Epithelial cell of esophagus (primary cell): ENCODE measurements around the gene HIF1A.
"Not testable (repeated sequence)": the region's sequence is repeated elsewhere in the genome, so short reads cannot be mapped to it uniquely, and the experiment has no call there.

Source experiments
- DNase-seq: peaks from one replicate; pipeline ENCODE4 v3.0.0; 2010; ENCODE audit warnings: low read depth
- H3K4me3 ChIP-seq: 2 replicates; pipeline ENCODE4 v1.5.1; 2011; ENCODE audit warnings: mild to moderate bottlenecking, low read length, control low read depth
- TF ChIP-seq, protein P1 (sequence below): IDR thresholded peaks from 2 replicates; pipeline ENCODE4 v1.5.1; 2011; ENCODE audit warnings: low read depth, mild to moderate bottlenecking, low read length, control low read depth, inconsistent platforms; ENCODE audit not compliant: insufficient read depth; ENCODE audit errors: missing control alignments

The HIF1A gene

DNA sequence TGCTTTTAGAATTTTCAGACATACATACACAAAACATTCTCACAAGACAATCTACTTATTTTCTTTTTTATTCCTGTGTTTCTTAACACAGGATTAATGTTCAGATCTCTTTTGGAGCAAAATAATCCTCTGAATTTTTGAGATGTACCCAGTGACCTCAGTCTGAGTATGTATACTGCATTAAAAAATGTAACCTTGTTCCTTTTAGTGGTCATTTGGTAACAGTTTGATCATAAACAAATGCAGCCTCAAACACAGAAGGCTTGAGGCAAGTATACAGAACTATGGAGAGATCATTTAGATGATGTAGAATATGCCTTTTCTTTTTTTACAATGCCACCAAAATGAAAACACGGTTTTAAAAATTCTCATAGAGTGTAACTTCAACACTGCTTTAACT lies 9.7 kb downstream of the HIF1A start:
- TF ChIP-seq, protein P1, sequence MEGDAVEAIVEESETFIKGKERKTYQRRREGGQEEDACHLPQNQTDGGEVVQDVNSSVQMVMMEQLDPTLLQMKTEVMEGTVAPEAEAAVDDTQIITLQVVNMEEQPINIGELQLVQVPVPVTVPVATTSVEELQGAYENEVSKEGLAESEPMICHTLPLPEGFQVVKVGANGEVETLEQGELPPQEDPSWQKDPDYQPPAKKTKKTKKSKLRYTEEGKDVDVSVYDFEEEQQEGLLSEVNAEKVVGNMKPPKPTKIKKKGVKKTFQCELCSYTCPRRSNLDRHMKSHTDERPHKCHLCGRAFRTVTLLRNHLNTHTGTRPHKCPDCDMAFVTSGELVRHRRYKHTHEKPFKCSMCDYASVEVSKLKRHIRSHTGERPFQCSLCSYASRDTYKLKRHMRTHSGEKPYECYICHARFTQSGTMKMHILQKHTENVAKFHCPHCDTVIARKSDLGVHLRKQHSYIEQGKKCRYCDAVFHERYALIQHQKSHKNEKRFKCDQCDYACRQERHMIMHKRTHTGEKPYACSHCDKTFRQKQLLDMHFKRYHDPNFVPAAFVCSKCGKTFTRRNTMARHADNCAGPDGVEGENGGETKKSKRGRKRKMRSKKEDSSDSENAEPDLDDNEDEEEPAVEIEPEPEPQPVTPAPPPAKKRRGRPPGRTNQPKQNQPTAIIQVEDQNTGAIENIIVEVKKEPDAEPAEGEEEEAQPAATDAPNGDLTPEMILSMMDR: no peak
- no peak for DNase-seq
- H3K4me3 ChIP-seq: no peak overlapping the region

DNA sequence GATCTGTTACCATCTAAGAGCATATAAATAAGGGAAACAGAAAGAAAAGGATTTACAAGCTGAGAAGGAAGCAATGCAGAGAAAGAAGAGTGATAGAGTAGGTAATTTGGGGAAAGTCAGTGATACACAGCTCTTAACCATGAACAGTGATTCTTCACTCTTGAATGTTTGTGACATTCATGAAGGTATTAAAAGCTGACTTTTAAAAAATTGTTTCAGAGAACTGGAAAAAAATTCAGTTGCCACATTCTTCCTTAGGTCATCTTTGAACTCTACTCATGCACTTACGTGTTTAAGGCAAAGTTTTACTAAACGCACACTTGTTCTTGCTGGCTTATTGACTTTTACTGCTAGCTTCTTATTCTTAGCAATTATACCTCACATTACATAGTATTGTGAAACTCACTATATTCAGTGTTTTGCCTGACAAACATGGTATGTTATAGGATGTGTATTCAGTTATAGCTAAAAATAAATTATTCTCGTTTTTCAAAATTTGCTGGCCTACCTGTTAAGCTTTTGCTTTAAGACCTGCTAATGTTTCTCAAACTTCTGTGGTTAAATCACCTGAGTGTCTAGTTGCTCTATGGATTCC lies 10.9 kb downstream of the HIF1A start:
- no peak overlapping the region for H3K4me3 ChIP-seq
- no peak for DNase-seq
- TF ChIP-seq, protein P1: no peak

DNA sequence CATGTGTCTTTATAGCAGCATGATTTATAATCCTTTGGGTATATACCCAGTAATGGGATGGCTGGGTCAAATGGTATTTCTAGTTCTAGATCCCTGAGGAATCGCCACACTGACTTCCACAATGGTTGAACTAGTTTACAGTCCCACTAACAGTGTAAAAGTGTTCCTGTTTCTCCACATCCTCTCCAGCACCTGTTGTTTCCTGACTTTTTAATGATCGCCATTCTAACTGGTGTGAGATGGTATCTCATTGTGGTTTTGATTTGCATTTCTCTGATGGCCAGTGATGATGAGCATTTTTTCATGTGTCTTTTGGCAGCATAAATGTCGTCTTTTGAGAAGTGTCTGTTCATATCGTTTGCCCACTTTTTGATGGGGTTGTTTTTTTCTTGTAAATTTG lies 12.5 kb downstream of the HIF1A start:
- not testable (repeated sequence) for DNase-seq, H3K4me3 ChIP-seq

DNA sequence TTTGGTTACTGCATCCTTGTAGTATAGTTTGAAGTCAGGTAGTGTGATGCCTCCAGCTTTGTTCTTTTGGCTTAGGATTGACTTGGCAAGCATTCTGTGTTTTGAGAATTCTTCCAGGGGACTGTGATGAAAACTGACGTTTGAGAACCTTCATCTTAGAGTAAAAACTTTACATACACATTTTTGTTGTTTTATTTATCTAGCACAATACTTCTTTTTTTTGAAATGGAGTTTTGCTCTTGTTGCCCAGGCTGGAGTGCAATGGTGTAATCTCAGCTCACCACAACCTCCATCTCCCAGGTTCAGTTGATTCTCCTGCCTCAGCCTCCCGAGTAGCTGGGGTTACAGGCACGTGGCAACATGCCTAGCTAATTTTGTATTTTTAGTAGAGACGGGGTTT lies 13.4 kb downstream of the HIF1A start:
- DNase-seq, H3K4me3 ChIP-seq: not testable (repeated sequence)

DNA sequence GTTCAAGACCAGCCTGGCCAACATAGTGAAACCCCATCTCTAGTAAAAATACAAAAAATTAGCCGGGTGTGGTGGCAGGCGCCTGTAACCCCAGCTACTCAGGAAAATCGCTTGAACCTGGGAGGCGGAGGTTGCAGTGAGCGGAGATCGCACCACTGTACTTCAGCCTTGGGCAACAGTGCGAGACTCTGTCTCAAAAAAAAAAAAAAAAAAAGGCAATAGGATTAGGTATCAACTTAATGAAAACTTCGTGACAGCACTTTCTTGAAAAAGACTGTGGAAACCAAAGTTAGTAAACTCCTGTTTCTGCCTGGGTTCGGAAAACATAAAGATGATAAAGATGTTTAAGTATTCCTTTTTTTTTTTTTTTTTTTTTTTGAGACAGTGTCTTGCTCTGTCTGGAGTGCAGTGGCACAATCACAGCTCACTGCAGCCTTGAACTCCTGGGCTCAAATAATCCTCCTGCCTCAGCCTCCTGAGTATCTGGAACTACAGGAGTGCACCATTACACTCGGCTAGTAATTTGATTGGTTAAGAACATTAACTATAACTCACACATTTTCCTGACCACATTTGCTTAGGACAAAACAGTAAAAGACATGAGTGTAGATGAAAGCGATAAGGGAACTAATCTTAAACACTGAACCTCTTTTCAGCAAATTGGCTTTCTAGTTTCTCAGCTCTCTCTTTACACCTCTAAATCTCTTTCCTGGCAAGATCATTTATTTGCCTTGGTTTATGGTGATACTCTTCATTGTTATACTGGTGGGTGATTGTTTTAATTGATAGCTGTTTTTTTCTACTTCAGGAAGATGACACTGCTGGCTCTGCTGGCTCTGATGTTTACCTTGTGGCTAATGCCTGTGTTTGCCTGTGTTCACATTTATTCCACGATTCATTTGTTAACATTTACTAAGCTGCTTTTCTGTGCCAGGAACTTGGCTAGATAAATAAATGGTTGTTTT lies 15.8 kb downstream of the HIF1A start:
- DNase-seq: no peak
- TF ChIP-seq, protein P1: no peak
- H3K4me3 ChIP-seq: no peak overlapping the region

DNA sequence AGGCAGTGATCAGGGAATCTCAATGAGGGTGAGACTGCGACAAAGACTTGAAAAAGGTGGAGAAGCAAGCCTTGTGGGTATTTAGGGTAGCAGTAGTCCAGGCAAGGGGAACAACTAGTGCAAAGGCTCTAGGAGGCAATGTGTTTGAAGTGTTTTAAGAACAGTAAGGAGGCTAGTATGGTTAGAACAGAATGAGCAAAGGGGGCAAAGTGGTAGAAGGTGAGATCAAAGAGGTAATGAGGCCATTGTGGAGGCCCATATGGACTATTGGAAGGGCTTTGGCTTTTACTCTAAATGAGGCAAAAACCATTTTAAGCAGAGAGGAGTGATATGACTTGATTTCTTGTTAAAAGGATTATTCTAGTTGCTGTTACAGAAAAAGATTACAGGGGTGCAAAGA lies 16.8 kb downstream of the HIF1A start:
- TF ChIP-seq, protein P1: no peak
- DNase-seq: no peak
- H3K4me3 ChIP-seq: no peak overlapping the region

DNA sequence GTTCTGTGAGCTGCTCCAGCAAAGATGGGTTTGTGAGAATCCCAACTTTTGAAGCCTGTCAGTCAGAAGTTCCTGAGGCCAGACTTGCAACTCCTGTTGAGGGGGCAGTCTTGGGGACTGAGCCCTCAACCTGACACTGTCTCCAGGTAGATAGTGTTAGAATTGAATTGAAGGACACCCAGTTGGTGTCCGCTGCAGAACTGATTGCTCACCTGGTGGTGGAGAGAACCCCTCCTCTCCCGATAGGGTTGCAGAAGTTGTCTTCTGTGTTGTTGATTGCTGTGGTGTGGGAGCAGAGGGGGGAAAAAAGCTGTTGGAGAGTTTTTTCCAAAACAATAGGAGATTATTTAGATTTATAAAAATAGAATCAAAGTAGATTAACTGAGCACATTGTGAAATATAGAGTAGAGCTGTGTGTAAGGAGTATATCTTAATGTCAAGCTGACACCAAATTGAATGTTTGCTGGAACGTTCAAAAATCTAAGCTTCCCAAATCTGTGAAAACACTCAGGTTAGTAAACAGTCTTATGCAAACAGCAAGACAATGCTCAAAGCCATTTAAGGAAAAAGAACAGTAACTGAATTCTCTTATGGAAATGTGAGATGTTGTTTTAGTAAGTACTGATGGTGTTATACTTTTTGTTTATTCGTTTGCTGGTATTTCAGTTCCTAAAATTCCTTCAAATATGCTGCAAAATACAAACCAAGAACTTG lies 18.6 kb downstream of the HIF1A start:
- TF ChIP-seq, protein P1: no peak
- no peak for DNase-seq
- H3K4me3 ChIP-seq: no peak overlapping the region

DNA sequence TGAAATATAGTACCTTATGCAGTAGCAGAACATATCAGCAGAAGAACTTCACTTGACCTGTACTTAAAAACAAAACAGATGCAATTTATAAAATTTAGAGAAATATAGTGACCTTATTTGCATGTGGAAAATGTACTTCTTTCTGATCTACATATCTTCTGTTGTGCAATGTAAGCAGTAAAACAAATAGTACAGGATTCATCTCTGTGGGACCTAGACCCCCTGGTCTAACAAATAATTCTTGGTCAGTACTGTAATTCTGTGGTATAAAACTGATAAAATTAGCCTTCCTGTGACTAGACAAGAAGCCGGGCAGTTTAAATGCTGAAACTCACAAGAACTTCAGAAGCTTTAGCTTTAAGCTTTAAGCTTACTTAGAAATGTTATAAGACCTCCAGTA lies 21.6 kb downstream of the HIF1A start:
- TF ChIP-seq, protein P1: no peak
- no peak for DNase-seq
- H3K4me3 ChIP-seq: no peak overlapping the region
